ENCODE measurements around the gene MAP3K6. TPM values are rescaled to one million over a fixed set of nuclear protein-coding genes. Genes with fewer than 3 reads are reported as not detected.

Gene MAP3K6
- total and polyA plus RNA-seq, 2 donors (not counting 3 experiments of a cell fraction or from before 2014, with no cell fraction given) = 9.9 to 12.4 TPM

- no peaks in the 10 kb centered on the region for H3K9me1 ChIP-seq (replicated peaks; ENCODE audit: control insufficient read depth, extremely low read depth, insufficient read depth, low read length)
- no peaks in the 10 kb centered on the region for H4K20me1 ChIP-seq (replicated peaks; ENCODE audit: control insufficient read depth, extremely low read depth, insufficient read depth, low read length)
- no peak overlapping the region for H3K4me2 ChIP-seq (ENCODE audit: insufficient read depth, low read length)
- intact Hi-C loops (cut with micrococcal nuclease) = loop anchor here (1.0 kb wide), 4 partner anchors 9 to 250 kb away; no protein-coding TSS in a partner anchor
- H3K27me3 ChIP-seq (ENCODE audit: control insufficient read depth in 2 of 2, insufficient read depth in 2 of 2, low read length in 2 of 2) = no peaks in the 10 kb centered on the region
- no peak for TF ChIP-seq MYC (IDR thresholded peaks at IDR 0.05; ENCODE audit: low read depth, low read length)
- peaks cover 0 to 2% of the 10 kb centered on the region in 2 experiments for H3K36me3 ChIP-seq (ENCODE audit: control insufficient read depth in 2 of 2, extremely low read depth in 1 of 2, insufficient read depth in 2 of 2, low read length in 2 of 2)
- CTCF ChIA-PET = interaction anchor here (0.8 to 5.5 kb wide), 19 partner anchors 7 to 306 kb away, joined by 3 to 54 read pairs (median 8); partner anchors contain the start of genes CD164L2, GPR3, MAP3K6 and SYTL1
- H3K9ac ChIP-seq (replicated peaks; ENCODE audit: extremely low read depth, insufficient read depth, low read length) = no peak overlapping the region
- BruUV-seq (replicated peaks) = no TSS peak
- no peaks in the 10 kb centered on the region for H3K9me3 ChIP-seq (replicated peaks; ENCODE audit: control insufficient read depth, insufficient read depth, low read length)
- dilution Hi-C loops (cut with MboI; ENCODE audit: extremely low pct_ligation_motif_present, low sequenced_read_pairs) = no loop called here
- H3K27ac ChIP-seq (ENCODE audit: insufficient read depth, low read depth, low read length) = no peak overlapping the region
- H3K4me3 ChIP-seq (replicated peaks in 1 of 3; ENCODE audit: insufficient read depth in 1 of 3, low read depth in 1 of 3, low read length in 3 of 3) = no peak overlapping the region
- FAIRE-seq (no peak), DNase-seq (ENCODE audit: low read depth, low spot score) (no peak)
- POLR2A ChIA-PET = no interaction called here
- H3K79me2 ChIP-seq (ENCODE audit: control insufficient read depth, insufficient read depth, low read length) = no peaks in the 10 kb centered on the region
- no peak overlapping the region for H2AFZ ChIP-seq (ENCODE audit: low read depth, low read length)
- no peaks in the 10 kb centered on the region for H3K4me1 ChIP-seq (ENCODE audit: control insufficient read depth, extremely low read depth, insufficient read depth, low read length)
Measured at GRCh38 chr1:27356619-27357280, 10.0 kb downstream of the MAP3K6 start.

DNA sequence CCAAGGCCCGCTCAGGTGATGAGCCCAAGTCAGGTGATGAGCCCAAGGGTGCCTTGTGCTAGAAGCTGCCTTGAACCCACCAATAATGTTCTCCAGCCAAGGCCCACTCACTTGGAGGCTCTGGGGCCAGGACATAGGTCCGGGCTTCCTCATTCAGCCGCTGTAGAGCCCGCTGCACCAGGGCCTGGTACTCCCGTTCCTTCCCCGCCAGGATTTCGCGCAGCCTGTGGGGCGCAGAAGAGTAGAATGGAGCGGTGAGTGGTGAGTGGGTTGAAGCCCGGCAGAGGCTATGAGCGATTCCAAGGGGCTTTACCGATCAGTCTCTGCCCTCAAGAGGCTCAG lies 10.5 kb downstream of the MAP3K6 start:
- no peak for FAIRE-seq
- H4K20me1 ChIP-seq (replicated peaks; ENCODE audit: control insufficient read depth, extremely low read depth, insufficient read depth, low read length) = no peaks in the 10 kb centered on the region
- dilution Hi-C loops (cut with MboI; ENCODE audit: extremely low pct_ligation_motif_present, low sequenced_read_pairs) = no loop called here

More for the DNA sequence above, 10.5 kb downstream of the MAP3K6 start:
- ChIA-PET CTCF (interaction anchor here (1.5 to 5.5 kb wide), 6 partner anchors 10 to 250 kb away, joined by 4 to 54 read pairs (median 20); partner anchors contain the start of gene MAP3K6), POLR2A (no interaction called here)
- H3K4me1 ChIP-seq (ENCODE audit: control insufficient read depth, extremely low read depth, insufficient read depth, low read length) = no peaks in the 10 kb centered on the region
- no peaks in the 10 kb centered on the region for H3K9me1 ChIP-seq (replicated peaks; ENCODE audit: control insufficient read depth, extremely low read depth, insufficient read depth, low read length)
- TF ChIP-seq POLR2AphosphoS5 (IDR thresholded peaks at IDR 0.05; ENCODE audit: insufficient read depth, low read depth, low read length) (no peak), GATA2 (IDR thresholded peaks at IDR 0.05; ENCODE audit: insufficient read depth, insufficient read length, low read depth, low read length) (no peak)
- no peak overlapping the region for H2AFZ ChIP-seq (ENCODE audit: low read depth, low read length)
- no TSS peak for BruUV-seq (replicated peaks)
- H3K36me3 ChIP-seq (ENCODE audit: control insufficient read depth in 2 of 2, extremely low read depth in 1 of 2, insufficient read depth in 2 of 2, low read length in 2 of 2) = peaks cover 0 to 2% of the 10 kb centered on the region in 2 experiments
- H3K4me2 ChIP-seq (ENCODE audit: insufficient read depth, low read length) = no peak overlapping the region
- H3K4me3 ChIP-seq (replicated peaks in 1 of 3; ENCODE audit: insufficient read depth in 1 of 3, low read depth in 1 of 3, low read length in 3 of 3) = no peak overlapping the region
- H3K79me2 ChIP-seq (ENCODE audit: control insufficient read depth, insufficient read depth, low read length) = no peaks in the 10 kb centered on the region
- intact Hi-C loops (cut with micrococcal nuclease) = no loop called here
- no peak overlapping the region for H3K27ac ChIP-seq (ENCODE audit: insufficient read depth, low read depth, low read length)
- DNase-seq (ENCODE audit: low read depth, low spot score) = no peak
- H3K9me3 ChIP-seq (replicated peaks; ENCODE audit: control insufficient read depth, insufficient read depth, low read length) = no peaks in the 10 kb centered on the region
- no peaks in the 10 kb centered on the region for H3K27me3 ChIP-seq (ENCODE audit: control insufficient read depth in 2 of 2, insufficient read depth in 2 of 2, low read length in 2 of 2)
- no peak overlapping the region for H3K9ac ChIP-seq (replicated peaks; ENCODE audit: extremely low read depth, insufficient read depth, low read length)

Data from endothelial cell of umbilical vein (primary cell).